GM12878 (cell line): ENCODE measurements around the gene RAB31. TPM values are rescaled to one million over a fixed set of nuclear protein-coding genes. Genes with fewer than 3 reads are reported as not detected.

Experiments
- ATAC-seq: fragments of 200-7000 bp; cut with Tn5 transposase; 3 replicates; pipeline ENCODE4 v1.9.1; 2020; ENCODE audit warnings: mild to moderate bottlenecking, moderate library complexity
- BruUV-seq: library from RNA; stranded (reverse); fragments of 400-500 nt; replicated peaks from 2 replicates; lab custom pipeline; 2021; lab: Mats Ljungman, UMichigan
- CTCF ChIA-PET: fragments of 300-600 bp; sonication (Branson Sonifier 250); formaldehyde crosslinking; extraction: SDS; loops from one replicate; lab custom pipeline; 2021; ENCODE audit warnings: inconsistent platforms; lab: Yijun Ruan, JAX
- POLR2A ChIA-PET: fragments of 350-600 bp; formaldehyde crosslinking; extraction: SDS; loops from one replicate; lab custom pipeline; 2021; ENCODE audit warnings: inconsistent platforms; lab: Charles Lee
- RAD21 ChIA-PET: fragments of 300-600 bp; sonication (Branson Sonifier 250); formaldehyde crosslinking; loops from one replicate; lab custom pipeline; 2023; ENCODE audit warnings: antibody characterized with exemption; ENCODE audit not compliant: unreplicated experiment; lab: Charles Lee
- SMC1A ChIA-PET: fragments of 300-600 bp; sonication (Branson Sonifier 250); formaldehyde crosslinking; loops from one replicate; lab custom pipeline; 2023; ENCODE audit not compliant: unreplicated experiment, uncharacterized antibody; lab: Charles Lee
- DNase-seq: peaks from one replicate; pipeline ENCODE4 v3.0.0-alpha.2; 2011; ENCODE audit warnings: low read depth, low spot score
- FAIRE-seq: peaks from 3 replicates; lab custom pipeline; 2011; peaks lifted over from hg19 to GRCh38; lab: Jason Lieb, UNC
- H2AFZ ChIP-seq: 2 replicates; pipeline ENCODE4 v1.6.0; 2011; ENCODE audit warnings: low read depth, low read length, control low read depth; ENCODE audit not compliant: control insufficient read depth
- H3K27ac ChIP-seq: 2 replicates; pipeline ENCODE4 v1.5.1; 2011; ENCODE audit warnings: control low read depth; ENCODE audit not compliant: control insufficient read depth, insufficient read depth
- H3K27me3 ChIP-seq, 2 experiments: replicated peaks in 1 of 2; 2 replicates each; pipeline versions ENCODE4 v1.6.0 to v1.6.1; 2011; ENCODE audit warnings: low read length in 1 of 2; ENCODE audit not compliant: control insufficient read depth in 2 of 2, insufficient read depth in 2 of 2
- H3K36me3 ChIP-seq, 2 experiments: 2 replicates each; pipeline ENCODE4 v1.5.1; 2011; ENCODE audit warnings: low read length in 1 of 2; ENCODE audit not compliant: control insufficient read depth in 2 of 2, insufficient read depth in 2 of 2
- H3K4me1 ChIP-seq: 2 replicates; pipeline ENCODE4 v1.6.1; 2011; ENCODE audit warnings: mild to moderate bottlenecking, low read length, moderate library complexity, mixed read lengths; ENCODE audit not compliant: control insufficient read depth, insufficient read depth
- H3K4me2 ChIP-seq: 2 replicates; pipeline ENCODE4 v1.6.0; 2011; ENCODE audit warnings: control low read depth; ENCODE audit not compliant: control insufficient read depth, insufficient read depth
- H3K4me3 ChIP-seq: fragments of 200-600 bp; sonication (generic); 2 replicates; pipeline ENCODE4 v1.5.1; 2016
- H3K79me2 ChIP-seq: 2 replicates; pipeline ENCODE4 v1.6.0; 2011; ENCODE audit warnings: low read length; ENCODE audit not compliant: control insufficient read depth, insufficient read depth
- H3K9ac ChIP-seq: 2 replicates; pipeline ENCODE4 v1.8.0; 2011; ENCODE audit warnings: low read length, control low read depth, mixed read lengths; ENCODE audit not compliant: control insufficient read depth, insufficient read depth
- H3K9me3 ChIP-seq: replicated peaks from 3 replicates; pipeline ENCODE4 v1.5.1; 2011; ENCODE audit warnings: mild to moderate bottlenecking, low read length; ENCODE audit not compliant: control insufficient read depth, insufficient read depth
- H4K20me1 ChIP-seq: 2 replicates; pipeline ENCODE4 v1.6.0; 2011; ENCODE audit not compliant: control insufficient read depth, insufficient read depth
- EP300 ChIP-seq, 2 experiments: fragments of 150-350 bp in 1 of 2; IDR thresholded peaks; 2 replicates each; pipeline ENCODE4 v1.6.1; 2011 to 2012; ENCODE audit warnings: low read depth in 2 of 2, low read length in 2 of 2, borderline replicate concordance in 1 of 2, improper control_type of control experiment in 1 of 2, inconsistent platforms in 1 of 2; ENCODE audit not compliant: control insufficient read depth in 1 of 2
- HDGF ChIP-seq: fragments of 450-650 bp; IDR thresholded peaks from 2 replicates; pipeline ENCODE4 v1.6.1; 2016; ENCODE audit warnings: antibody characterized with exemption
- IKZF2 ChIP-seq, 2 experiments: fragments of 450-650 bp; IDR thresholded peaks; 2 replicates each; pipeline ENCODE4 v1.6.1; 2017; ENCODE audit warnings: mild to moderate bottlenecking in 2 of 2, moderate library complexity in 2 of 2
- LARP7 ChIP-seq: fragments of 450-650 bp; IDR thresholded peaks from 2 replicates; pipeline ENCODE4 v1.6.1; 2017; ENCODE audit warnings: mild to moderate bottlenecking
- MAX ChIP-seq: IDR thresholded peaks from 2 replicates; pipeline ENCODE4 v1.6.1; 2012; ENCODE audit warnings: low read depth, low read length, improper control_type of control experiment
- MEF2B ChIP-seq: fragments of 450-650 bp; IDR thresholded peaks from 2 replicates; pipeline ENCODE4 v1.6.1; 2018; ENCODE audit warnings: mild to moderate bottlenecking, moderate library complexity; ENCODE audit not compliant: partially characterized antibody, poor library complexity, severe bottlenecking
- NBN ChIP-seq: fragments of 450-650 bp; IDR thresholded peaks from 2 replicates; pipeline ENCODE4 v1.6.1; 2016
- NFYA ChIP-seq: IDR thresholded peaks from 2 replicates; pipeline ENCODE4 v1.6.1; 2011; ENCODE audit warnings: low read depth, mild to moderate bottlenecking, low read length, improper control_type of control experiment, borderline replicate concordance
- PAX8 ChIP-seq: fragments of 450-650 bp; IDR thresholded peaks from 2 replicates; pipeline ENCODE4 v1.6.1; 2017; ENCODE audit warnings: mild to moderate bottlenecking, moderate library complexity
- POLR2A ChIP-seq: IDR thresholded peaks from 2 replicates; pipeline ENCODE4 v1.6.1; 2011; ENCODE audit warnings: low read depth, mild to moderate bottlenecking, low read length
- RAD51 ChIP-seq: fragments of 450-650 bp; IDR thresholded peaks from 2 replicates; pipeline ENCODE4 v1.6.1; 2016; ENCODE audit warnings: moderate library complexity, mild to moderate bottlenecking, inconsistent platforms
- RB1 ChIP-seq: fragments of 450-650 bp; formaldehyde crosslinking; IDR thresholded peaks from 2 replicates; pipeline ENCODE4 v1.6.1; 2017; ENCODE audit warnings: mild to moderate bottlenecking, borderline replicate concordance
- RUNX3 ChIP-seq: IDR thresholded peaks from 2 replicates; pipeline ENCODE4 v1.6.1; 2012; ENCODE audit warnings: low read length, inconsistent platforms
- STAT1 ChIP-seq: fragments of 450-650 bp; conservative IDR thresholded peaks from 2 replicates; pipeline ENCODE4 v1.6.1; 2014; ENCODE audit warnings: antibody characterized with exemption, mild to moderate bottlenecking
- TCF12 ChIP-seq: IDR thresholded peaks from 2 replicates; pipeline ENCODE4 v1.6.1; 2011; ENCODE audit warnings: low read depth, mild to moderate bottlenecking, low read length
- ZNF592 ChIP-seq: fragments of 450-650 bp; IDR thresholded peaks from 2 replicates; pipeline ENCODE4 v1.6.1; 2017; ENCODE audit warnings: mild to moderate bottlenecking, moderate library complexity
- WGBS: methylation state at CpG from one replicate; pipeline ENCODE4 v1.1.6; 2016; ENCODE audit warnings: low lambda C conversion rate; ENCODE audit not compliant: insufficient replicate concordance, insufficient coverage; ENCODE audit errors: missing lambda C conversion rate; 5-methylcytosine and 5-hydroxymethylcytosine counted together
- in situ Hi-C: fragments of 300-500 bp; cut with MboI; formaldehyde crosslinking; loops from 9 replicates; pipeline ENCODE4 v1.14.3; 2018; ENCODE audit warnings: mixed read lengths
- intact Hi-C: fragments of 100-400 bp; cut with micrococcal nuclease; formaldehyde crosslinking; loops from one replicate; pipeline ENCODE4 v1.14.2; 2022; ENCODE audit not compliant: unreplicated experiment
- polyA plus RNA-seq, 11 experiments: library from polyadenylated mRNA; depleted of rRNA in 4 of 11; unstranded in 6 of 11; stranded (reverse) in 5 of 11; fragments of >200 nt; fragmentation: Nextera tagmentation in 4 of 11; fragmentation: Illumina TruSeq in 1 of 11; extraction: Ambion mirVana in 4 of 11; extraction: Trizol in 1 of 11; gene quantifications; 1 replicate in 1 of 11; 2 replicates in 10 of 11; pipeline versions ENCODE4 v1.2.1 to v1.2.3, GENCODE V29; 2011 to 2016; ENCODE audit warnings: inconsistent platforms in 2 of 11, missing spikeins in 2 of 11, low read depth in 1 of 11
- total RNA-seq, 4 experiments: library from RNA; depleted of rRNA in 3 of 4; stranded (reverse); fragments of >200 nt in 3 of 4; fragmentation: Illumina TruSeq in 1 of 4; extraction: Trizol in 1 of 4; gene quantifications; 2 replicates each; pipeline versions ENCODE4 v1.2.1 to v1.2.3, GENCODE V29; 2013 to 2021
- TF ChIP-seq, protein P1 (sequence below): IDR thresholded peaks from 2 replicates; pipeline ENCODE4 v1.6.1; 2011; ENCODE audit warnings: borderline replicate concordance, low read depth, mild to moderate bottlenecking, moderate library complexity, low read length; ENCODE audit not compliant: insufficient read depth, poor library complexity, severe bottlenecking
- TF ChIP-seq, protein P2 (sequence below): IDR thresholded peaks from 2 replicates; pipeline ENCODE4 v1.6.1; 2011; ENCODE audit warnings: mild to moderate bottlenecking, low read depth, low read length, moderate library complexity; ENCODE audit not compliant: insufficient replicate concordance

The RAB31 gene
- total and polyA plus RNA-seq, 10 of the 15 experiments (the other 5 are each of a cell fraction or from before 2014, with no cell fraction given), result 0.80 to 23.3 (median 12.2) TPM

DNA sequence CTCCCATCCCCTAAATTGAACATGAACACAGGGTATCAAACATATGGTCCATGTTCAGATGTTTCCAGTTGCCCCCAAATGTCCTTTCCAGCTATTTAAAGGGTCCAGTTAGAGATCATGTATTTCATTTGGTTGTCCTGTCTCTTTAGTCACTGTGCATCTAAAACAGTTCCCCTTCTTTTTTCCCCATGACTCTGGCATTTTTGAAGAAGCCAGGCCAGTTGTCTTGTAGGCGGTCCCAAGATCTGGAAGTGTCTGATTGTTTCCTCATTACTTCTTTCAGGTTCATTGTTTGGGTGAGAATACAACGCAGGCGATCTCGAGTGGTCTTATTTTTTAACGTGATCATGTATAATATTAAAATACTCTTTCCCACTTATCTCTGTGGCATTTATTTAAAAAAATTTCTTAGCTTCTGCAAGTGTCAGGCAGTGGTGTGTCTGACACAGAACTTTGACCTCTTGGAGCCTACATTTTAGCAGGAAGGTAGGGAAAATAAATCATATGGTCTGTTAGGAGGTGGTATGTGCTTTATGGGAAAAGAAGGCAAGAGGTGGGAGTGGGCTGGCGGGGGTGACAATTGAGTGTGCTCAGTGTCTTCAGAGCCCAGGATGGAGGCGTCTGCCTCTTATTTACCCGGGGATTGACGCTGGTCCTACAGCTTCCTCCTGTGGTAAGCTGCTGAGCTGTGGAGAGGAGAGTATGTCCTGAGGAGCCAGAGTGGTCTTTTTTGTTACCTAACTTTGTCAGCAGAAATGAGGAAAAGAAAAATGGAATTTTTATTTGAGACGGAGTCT lies 8.1 kb downstream of the RAB31 start:
- Histone ChIP-seq H3K4me2 (peak overlapping the region; percentile 5; the same call in 1 of the 2 replicates), H3K9me3 (no peaks in the 10 kb centered on the region; the same call in 2 of the 3 replicates), H3K9ac (no peak overlapping the region), H3K79me2 (peaks cover 2% of the 10 kb centered on the region), H3K27me3 (no peaks in the 10 kb centered on the region), H3K4me3 (no peak overlapping the region), H4K20me1 (no peaks in the 10 kb centered on the region), H3K27ac (0 out of 2 replicates have a peak overlapping the region, but pooled peaks have one; percentile 6), H3K4me1 (peaks cover 17% of the 10 kb centered on the region), H3K36me3 (no peaks in the 10 kb centered on the region), H2AFZ (no peak overlapping the region)
- in situ Hi-C loops, result no loop called here
- ChIA-PET POLR2A (no interaction called here), CTCF (no interaction called here), RAD21 (no interaction called here), SMC1A (interaction anchor here (0.7 kb wide), 1 partner anchor 994 kb away, joined by 3 read pairs; no protein-coding TSS in a partner anchor)
- ATAC-seq (no peak), DNase-seq (no peak), FAIRE-seq (no peak)
- WGBS, result 63% methylated on average over 10 of the region's 10 CpGs
- intact Hi-C loops, result no loop called here
- no TSS peak for BruUV-seq
- no peak for TF ChIP-seq RUNX3
- no peak for TF ChIP-seq RAD51
- TF ChIP-seq EP300 (IDR thresholded peaks at IDR 0.05; ENCODE audit: borderline replicate concordance in 1 of 2, control insufficient read depth in 1 of 2, low read depth in 2 of 2, low read length in 2 of 2), result no peak
- TF ChIP-seq TCF12, result no peak
- no peak for TF ChIP-seq RB1
- no peak for TF ChIP-seq POLR2A
- TF ChIP-seq, protein P1, sequence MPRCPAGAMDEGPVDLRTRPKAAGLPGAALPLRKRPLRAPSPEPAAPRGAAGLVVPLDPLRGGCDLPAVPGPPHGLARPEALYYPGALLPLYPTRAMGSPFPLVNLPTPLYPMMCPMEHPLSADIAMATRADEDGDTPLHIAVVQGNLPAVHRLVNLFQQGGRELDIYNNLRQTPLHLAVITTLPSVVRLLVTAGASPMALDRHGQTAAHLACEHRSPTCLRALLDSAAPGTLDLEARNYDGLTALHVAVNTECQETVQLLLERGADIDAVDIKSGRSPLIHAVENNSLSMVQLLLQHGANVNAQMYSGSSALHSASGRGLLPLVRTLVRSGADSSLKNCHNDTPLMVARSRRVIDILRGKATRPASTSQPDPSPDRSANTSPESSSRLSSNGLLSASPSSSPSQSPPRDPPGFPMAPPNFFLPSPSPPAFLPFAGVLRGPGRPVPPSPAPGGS, result no peak
- no peak for TF ChIP-seq MEF2B
- no peak for TF ChIP-seq LARP7
- no peak for TF ChIP-seq NBN
- no peak for TF ChIP-seq NFYA
- TF ChIP-seq IKZF2 (IDR thresholded peaks at IDR 0.05), result no peak
- TF ChIP-seq STAT1, result no peak
- TF ChIP-seq MAX, result no peak
- TF ChIP-seq, protein P2, sequence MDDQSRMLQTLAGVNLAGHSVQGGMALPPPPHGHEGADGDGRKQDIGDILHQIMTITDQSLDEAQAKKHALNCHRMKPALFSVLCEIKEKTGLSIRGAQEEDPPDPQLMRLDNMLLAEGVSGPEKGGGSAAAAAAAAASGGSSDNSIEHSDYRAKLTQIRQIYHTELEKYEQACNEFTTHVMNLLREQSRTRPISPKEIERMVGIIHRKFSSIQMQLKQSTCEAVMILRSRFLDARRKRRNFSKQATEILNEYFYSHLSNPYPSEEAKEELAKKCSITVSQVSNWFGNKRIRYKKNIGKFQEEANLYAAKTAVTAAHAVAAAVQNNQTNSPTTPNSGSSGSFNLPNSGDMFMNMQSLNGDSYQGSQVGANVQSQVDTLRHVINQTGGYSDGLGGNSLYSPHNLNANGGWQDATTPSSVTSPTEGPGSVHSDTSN, result no peak
- TF ChIP-seq HDGF, result no peak
- TF ChIP-seq PAX8, result no peak
- TF ChIP-seq ZNF592, result no peak
